Parathyroid adenoma (tissue), 2 donors: Measurements from ENCODE around the gene ADAMTSL1.

ENCODE experiments used
- H2AFZ ChIP-seq: fragments of 300-600 bp; sonication (generic); one replicate; pipeline ENCODE4 v1.7.0; 2017; ENCODE audit warnings: antibody characterized with exemption, mild to moderate bottlenecking
- H3K27ac ChIP-seq: fragments of 300-600 bp; sonication (generic); one replicate; pipeline ENCODE4 v1.7.0; 2017
- H3K27me3 ChIP-seq: fragments of 300-600 bp; sonication (generic); one replicate; pipeline ENCODE4 v1.7.0; 2017; ENCODE audit warnings: low read length; ENCODE audit not compliant: control insufficient read depth, insufficient read depth
- H3K36me3 ChIP-seq: fragments of 300-600 bp; sonication (generic); one replicate; pipeline ENCODE4 v1.7.0; 2017; ENCODE audit warnings: low read length; ENCODE audit not compliant: control insufficient read depth, insufficient read depth
- H3K4me1 ChIP-seq: fragments of 300-600 bp; sonication (generic); one replicate; pipeline ENCODE4 v1.7.0; 2017; ENCODE audit warnings: control low read depth
- H3K4me2 ChIP-seq: fragments of 300-600 bp; sonication (generic); one replicate; pipeline ENCODE4 v1.7.0; 2017; ENCODE audit warnings: low read length
- H3K4me3 ChIP-seq: fragments of 300-600 bp; sonication (generic); one replicate; pipeline ENCODE4 v1.7.0; 2017; ENCODE audit warnings: low read depth, low read length
- H3K79me2 ChIP-seq: fragments of 300-600 bp; sonication (generic); one replicate; pipeline ENCODE4 v1.7.0; 2017; ENCODE audit warnings: control low read depth
- H3K9ac ChIP-seq: fragments of 300-600 bp; sonication (generic); one replicate; pipeline ENCODE4 v1.7.0; 2017; ENCODE audit warnings: mild to moderate bottlenecking
- H3K9me3 ChIP-seq: fragments of 300-600 bp; sonication (generic); one replicate; pipeline ENCODE4 v1.7.0; 2017; ENCODE audit warnings: low read length; ENCODE audit not compliant: control insufficient read depth
- CTCF ChIP-seq: fragments of 300-600 bp; sonication (generic); IDR thresholded peaks from one replicate; pipeline ENCODE4 v1.7.0; 2017; ENCODE audit warnings: antibody characterized with exemption, mild to moderate bottlenecking
- donor health status: primary hyperparathyroidism.

Gene ADAMTSL1

GRCh38 chr9:18756712-18757125 lies 282.8 kb downstream of the ADAMTSL1 start:
- no peak overlapping the region for H3K27ac ChIP-seq

GRCh38 chr9:18759827-18760226 lies 285.9 kb downstream of the ADAMTSL1 start:
- H3K9ac ChIP-seq, result no peak overlapping the region
- no peak overlapping the region for H3K27ac ChIP-seq
- TF ChIP-seq CTCF, result no peak
- no peaks in the 10 kb centered on the region for H3K4me1 ChIP-seq
- H3K4me3 ChIP-seq, result no peak overlapping the region
- no peaks in the 10 kb centered on the region for H3K36me3 ChIP-seq
- no peaks in the 10 kb centered on the region for H3K9me3 ChIP-seq
- no peaks in the 10 kb centered on the region for H3K27me3 ChIP-seq
- no peaks in the 10 kb centered on the region for H3K79me2 ChIP-seq
- H3K4me2 ChIP-seq, result no peak overlapping the region
- no peak overlapping the region for H2AFZ ChIP-seq

More at GRCh38 chr9:18756712-18757125, 282.8 kb downstream of the ADAMTSL1 start:
- Histone ChIP-seq H3K9me3 (no peaks in the 10 kb centered on the region), H3K4me1 (no peaks in the 10 kb centered on the region), H3K36me3 (no peaks in the 10 kb centered on the region), H3K9ac (no peak overlapping the region), H3K27me3 (no peaks in the 10 kb centered on the region), H3K4me2 (no peak overlapping the region), H3K79me2 (no peaks in the 10 kb centered on the region), H2AFZ (no peak overlapping the region), H3K4me3 (no peak overlapping the region)
- no peak for TF ChIP-seq CTCF

DNA sequence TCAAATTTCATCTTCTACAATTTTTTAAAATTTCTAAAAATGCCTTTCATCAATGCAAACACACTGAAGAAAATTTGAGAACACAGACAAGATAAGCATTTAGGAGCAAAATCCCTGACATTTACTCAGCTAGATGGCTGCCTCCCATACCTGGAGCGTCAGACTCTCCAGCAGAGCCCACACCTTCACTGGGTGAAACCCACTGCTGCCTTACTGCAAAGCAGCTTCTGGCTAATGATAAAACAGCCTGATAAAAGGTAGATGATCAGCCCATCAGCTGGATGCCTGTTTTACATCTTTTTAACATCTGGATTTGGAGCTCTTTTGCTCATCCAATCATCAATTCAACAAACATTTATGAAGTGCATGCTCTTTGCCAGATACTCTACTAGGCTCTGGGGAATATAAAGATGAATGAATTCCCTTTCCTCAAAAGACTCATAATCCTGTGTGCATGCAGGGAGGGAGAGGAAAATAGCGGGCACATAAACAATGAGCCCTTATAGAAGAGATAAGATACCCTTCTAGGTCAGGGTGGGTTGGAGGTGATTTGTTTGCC lies 287.9 kb downstream of the ADAMTSL1 start:
- H3K27ac ChIP-seq, result no peak overlapping the region
- H3K4me2 ChIP-seq, result no peak overlapping the region

DNA sequence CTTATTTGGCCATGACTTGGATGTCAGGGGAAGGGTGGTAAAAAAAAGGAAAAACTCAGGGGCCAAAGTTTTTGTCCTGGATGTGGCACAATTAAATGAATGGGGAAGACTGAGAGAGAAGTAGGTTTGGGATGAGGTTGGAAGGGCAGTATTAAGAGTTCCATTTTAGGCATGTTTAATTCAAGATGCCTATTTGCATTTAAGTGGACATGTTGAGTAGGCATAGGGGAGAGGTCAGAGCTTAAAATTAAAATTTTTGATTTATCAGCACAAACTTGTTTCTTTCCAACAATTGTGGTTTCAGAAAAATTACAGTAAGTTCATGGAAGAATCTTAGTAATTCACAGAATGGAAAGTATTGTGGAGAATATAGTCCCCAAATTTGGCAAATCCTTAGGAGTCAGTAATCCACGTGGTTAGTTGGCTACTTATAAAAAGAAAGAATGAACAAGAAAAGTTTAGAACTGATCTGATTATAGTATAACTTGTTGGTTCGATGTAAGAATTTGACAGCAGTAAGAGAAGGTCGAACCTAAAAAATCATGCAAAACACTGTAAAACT lies 293.1 kb downstream of the ADAMTSL1 start:
- H3K4me2 ChIP-seq, result no peak overlapping the region
- no peaks in the 10 kb centered on the region for H3K27me3 ChIP-seq
- H3K36me3 ChIP-seq, result no peaks in the 10 kb centered on the region
- no peak for TF ChIP-seq CTCF
- H3K4me3 ChIP-seq, result no peak overlapping the region
- no peak overlapping the region for H3K9ac ChIP-seq
- no peak overlapping the region for H3K27ac ChIP-seq
- H2AFZ ChIP-seq, result no peak overlapping the region
- no peaks in the 10 kb centered on the region for H3K79me2 ChIP-seq
- no peaks in the 10 kb centered on the region for H3K9me3 ChIP-seq
- H3K4me1 ChIP-seq, result no peaks in the 10 kb centered on the region

More for the DNA sequence above, 287.9 kb downstream of the ADAMTSL1 start:
- no peaks in the 10 kb centered on the region for H3K4me1 ChIP-seq
- no peak overlapping the region for H3K9ac ChIP-seq
- TF ChIP-seq CTCF, result no peak
- H2AFZ ChIP-seq, result no peak overlapping the region
- no peak overlapping the region for H3K4me3 ChIP-seq
- H3K79me2 ChIP-seq, result no peaks in the 10 kb centered on the region
- no peaks in the 10 kb centered on the region for H3K9me3 ChIP-seq
- H3K36me3 ChIP-seq, result no peaks in the 10 kb centered on the region
- H3K27me3 ChIP-seq, result no peaks in the 10 kb centered on the region
